NCI-H2196 treated with DMSO at 0.1 percent for 48 hours (cell line): ENCODE data around the gene QSER1.

Experiments used
- DNase-seq: peaks from one replicate; lab custom pipeline; 2025; ENCODE audit not compliant: unreplicated experiment; lab: John Stamatoyannopoulos, UW

QSER1 gene

GRCh38 chr11:32890843-32891656, 1.6 kb upstream of the QSER1 start:
- DNase-seq: no peak

DNA sequence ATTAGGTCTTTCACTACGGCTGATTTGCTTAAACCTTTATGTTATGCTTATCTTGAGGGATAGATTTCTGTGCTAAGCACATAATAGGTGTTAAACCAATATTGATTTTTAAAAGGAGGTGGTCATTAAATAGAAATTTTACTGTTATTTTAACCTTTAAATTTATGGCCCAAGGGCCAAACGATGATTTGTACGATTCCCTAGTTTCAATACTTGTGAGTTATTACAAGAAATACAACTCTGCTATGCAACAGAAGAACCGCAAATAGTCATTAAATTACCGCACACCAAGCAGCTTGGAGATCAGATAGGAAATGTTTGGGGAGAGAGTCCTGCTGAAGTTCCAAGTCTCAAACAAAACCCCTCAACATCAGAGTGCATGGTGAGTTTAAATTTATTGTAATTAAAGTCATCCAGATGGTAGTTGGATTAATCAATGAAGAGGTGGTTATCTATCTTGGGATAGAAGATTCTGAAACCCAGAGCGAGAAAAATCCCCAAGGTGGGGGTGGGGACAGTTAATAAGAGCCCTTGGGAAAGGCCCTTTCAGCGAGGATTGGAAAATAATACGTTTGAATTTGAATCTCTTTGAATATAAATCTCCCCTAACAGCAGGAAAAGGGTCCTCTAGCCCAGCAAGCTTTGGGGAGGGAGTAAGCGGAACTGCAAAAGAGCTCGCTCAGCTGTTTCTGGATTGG, 805 bp upstream of the QSER1 start:
- DNase-seq: no peak

DNA sequence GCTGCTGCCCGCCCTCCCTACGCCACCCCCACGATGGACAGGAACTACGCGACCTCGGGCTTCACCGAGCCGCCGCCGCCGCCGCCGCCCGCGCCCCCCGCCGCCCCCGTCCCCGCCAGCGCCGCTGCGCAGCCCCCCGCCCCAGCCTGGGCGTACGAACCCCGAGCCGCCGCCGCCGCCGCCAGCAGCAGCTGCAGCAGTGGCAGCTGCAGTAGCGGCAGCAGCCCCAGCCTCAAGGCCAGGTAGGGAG, 407 bp downstream of the QSER1 start:
- no peak for DNase-seq

GRCh38 chr11:32893343-32894148, 935 bp downstream of the QSER1 start:
- peak; percentile 38 for DNase-seq

- peak; percentile 84 for DNase-seq
These were observed 1.7 kb downstream of the QSER1 start for GRCh38 chr11:32894149-32894827.

DNA sequence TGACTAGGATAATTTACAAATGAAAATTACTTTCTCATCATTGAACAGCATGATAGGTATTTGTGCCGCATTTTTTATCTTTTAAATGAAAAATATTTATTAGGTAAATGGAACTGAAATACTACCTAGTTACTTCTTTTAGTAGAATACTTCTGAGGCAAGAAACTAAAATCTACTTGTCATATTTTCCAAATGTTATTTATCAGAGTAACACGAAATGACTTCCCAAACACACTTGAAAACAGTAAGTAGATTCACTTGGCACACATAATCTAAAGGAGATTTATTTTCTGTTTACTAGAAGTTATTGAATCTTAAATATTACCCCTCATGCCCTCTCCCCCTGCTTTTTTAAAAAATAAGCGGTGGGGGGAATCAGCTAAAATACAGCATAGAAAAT, 2.3 kb downstream of the QSER1 start:
- no peak for DNase-seq

GRCh38 chr11:32895471-32895870, 2.9 kb downstream of the QSER1 start:
- DNase-seq: no peak

DNA sequence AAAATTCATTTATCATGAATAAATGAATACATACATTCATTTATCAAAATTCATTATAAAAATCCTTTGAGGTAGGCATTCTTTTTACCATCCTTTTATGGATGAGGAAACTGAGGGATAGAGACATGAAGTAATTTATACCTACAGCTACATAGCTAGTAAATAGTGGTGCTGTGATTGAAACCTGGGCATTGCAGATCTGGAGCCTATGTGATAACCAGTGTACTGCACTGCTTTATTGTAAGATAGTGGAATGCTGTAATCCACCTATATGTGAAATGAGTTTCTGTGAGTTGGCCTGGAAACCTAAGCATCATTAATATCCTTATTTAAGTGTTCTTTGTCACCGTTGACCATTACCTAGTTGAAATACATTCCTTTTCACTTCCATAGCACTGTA, 4.5 kb downstream of the QSER1 start:
- no peak for DNase-seq

DNA sequence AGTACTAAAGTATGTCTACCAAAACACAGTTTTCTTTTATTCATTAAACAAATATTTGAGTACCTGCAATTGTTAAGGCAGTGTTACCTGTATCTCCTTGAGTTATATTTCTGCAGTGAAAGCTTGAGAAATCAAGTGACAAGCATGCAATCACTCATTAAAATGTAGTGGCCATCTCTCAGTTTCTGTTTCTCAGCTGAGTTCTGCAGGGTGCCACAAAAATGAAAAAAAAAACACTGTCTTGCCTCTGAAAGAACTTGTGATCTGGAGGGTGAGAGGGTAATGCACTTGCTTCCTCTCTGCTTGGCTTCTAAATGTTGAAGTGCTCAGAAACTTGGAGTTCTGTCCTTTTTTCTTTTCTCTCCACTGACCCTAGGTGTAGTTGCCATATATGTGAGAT, 6.8 kb downstream of the QSER1 start:
- DNase-seq: no peak

DNA sequence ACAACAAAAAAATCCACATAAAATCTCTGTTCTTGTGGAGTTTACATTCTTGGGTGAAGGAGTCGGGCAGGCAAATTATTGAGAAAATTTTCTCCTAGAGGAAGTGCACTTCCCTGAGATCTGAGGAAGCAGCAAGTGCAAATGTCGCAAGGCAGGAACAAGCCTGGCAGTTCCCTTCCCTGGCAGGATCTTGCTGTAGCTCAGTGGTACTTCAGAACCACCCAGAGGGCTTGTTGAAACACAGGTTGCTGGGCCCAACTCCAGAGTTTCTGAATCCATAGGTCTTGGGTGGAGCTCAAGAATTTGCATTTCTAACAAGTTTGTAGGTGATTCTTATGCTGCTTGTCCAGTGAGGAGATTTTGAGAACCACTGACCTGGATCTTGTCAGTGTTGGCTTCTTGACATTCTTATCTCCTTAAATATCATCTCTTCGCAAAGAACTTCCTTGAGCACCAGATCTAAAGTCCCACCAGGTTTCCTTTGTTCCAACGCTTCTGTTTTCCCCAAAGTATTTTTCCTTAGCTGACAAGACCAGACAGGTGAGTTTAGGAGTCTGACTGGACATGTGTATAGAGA, 9.6 kb downstream of the QSER1 start:
- DNase-seq: no peak

DNA sequence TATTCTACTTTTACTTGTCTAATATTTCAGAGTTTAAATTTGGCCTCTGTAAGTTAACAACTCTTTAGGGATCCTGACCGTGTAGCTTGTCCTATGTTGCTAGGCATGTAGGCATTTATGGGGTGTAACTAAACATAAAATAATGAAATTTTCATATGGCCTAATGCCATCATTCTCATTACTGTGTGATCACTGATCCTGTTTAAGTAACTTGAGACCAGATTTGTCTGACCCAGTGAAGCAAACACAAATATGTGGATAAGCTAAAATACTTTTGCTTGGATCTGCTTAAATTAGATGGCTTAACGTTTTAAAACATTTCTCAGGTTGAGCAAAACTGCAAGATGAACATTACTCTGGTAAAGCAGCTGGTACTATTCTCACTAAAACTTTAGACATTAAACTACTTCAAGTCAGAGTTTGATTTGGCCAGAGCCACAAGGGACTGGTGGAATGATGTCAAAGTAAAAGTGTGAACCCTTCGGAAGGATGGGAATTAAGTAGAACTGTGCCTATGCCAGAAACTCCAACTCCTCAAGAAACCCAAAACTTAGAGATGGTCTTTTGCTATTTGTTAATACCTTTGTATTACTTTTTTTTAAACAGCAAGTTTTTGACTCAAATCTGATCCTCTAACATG, 12.5 kb downstream of the QSER1 start:
- DNase-seq: no peak

- no peak for DNase-seq
These were observed 16.0 kb downstream of the QSER1 start for GRCh38 chr11:32908619-32909018.

DNA sequence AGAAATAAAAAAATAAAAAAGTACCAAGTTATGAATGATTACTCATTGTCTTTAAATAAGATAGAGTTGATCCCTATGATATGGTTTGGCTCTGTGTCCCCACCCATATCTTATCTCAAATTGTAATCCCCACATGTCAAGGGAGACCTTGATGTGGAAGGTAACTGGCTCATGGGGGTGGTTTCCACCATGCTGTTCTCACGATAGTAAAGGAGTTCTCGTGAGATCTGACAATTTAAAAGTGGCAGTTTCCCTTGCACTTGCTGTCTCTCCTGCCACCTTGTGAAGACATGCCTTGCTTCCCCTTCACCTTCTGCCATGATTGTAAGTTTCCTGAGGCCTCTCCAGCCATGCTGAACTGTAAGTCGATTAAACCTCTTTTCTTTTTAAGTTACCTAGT, 18.8 kb downstream of the QSER1 start:
- no peak for DNase-seq

- DNase-seq: no peak
These were observed 20.8 kb downstream of the QSER1 start for GRCh38 chr11:32913445-32913844.

DNA sequence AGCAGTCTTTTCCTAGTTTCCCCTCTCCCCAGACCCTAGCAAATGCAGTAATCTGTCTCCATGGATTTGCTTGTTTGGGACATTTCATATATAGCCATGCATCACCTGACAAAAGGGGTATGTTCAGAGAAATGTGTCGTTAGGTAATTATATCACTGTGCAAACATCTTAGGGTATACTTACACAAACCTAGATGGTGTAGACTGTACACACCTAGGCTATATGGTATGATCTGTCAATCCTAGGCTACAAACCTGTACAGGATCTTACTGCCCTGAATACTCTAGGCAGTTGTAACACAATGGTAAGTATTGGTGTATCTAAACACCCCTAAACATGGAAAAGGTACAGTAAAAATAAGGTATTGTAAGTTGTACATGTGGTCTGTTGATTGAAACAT, 23.8 kb downstream of the QSER1 start:
- DNase-seq: no peak

DNA sequence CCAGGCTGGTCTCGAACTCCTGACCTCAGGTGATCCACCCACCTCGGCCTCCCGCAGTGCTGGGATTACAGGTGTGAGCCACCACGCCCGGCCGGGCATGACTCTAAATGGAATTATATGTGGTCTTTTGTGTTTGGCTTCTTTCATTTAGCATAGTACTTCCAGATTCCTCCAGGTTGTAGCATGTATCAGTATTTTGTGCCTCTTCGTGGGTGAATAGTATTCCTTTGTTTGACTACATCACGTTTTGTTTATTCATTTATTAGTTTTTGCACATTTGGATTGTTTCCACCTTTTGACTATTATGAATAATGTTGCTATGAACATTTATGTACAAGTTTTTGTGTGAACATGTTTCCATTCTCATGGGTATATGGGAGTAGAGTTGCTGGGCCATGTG, 24.4 kb downstream of the QSER1 start:
- DNase-seq: no peak

DNA sequence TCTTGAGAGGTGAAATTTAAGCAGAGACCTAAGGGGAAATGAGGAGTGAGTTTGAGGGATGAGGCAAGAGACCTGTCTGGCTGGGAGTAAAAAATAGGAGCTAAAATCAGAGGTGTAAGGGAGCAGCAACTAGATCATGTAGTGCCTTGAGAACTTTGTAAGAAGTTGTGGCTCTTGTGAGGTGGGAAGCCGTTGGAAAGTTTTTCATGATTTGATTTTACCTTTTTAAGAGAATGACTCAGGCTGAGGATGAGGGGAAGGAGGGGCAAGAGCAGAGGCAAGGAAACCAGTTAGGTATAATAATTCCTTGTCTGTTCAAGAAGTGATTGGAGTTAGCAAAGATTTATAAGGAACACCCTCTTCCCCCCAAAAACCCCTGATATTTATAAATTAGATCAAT, 25.8 kb downstream of the QSER1 start:
- no peak for DNase-seq

- no peak for DNase-seq
These were observed 26.7 kb downstream of the QSER1 start for GRCh38 chr11:32919338-32919737.

DNA sequence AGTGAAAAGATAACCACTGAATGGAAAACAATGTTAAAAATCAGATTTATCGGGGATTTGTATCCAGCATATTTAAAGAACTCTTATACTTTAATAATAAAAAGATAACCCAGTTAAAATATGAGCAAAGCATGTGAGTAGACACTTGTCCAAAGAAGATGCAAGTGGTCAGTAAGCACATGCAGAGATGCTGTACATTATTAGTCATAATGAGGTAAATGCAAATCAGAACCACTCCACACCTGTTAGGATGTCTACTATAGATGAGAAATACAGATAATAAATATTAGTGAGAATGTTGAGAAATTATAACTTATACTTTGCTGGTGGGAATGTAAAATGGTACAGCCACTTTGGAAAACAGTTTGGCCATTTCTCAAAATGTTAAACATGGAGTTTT, 28.0 kb downstream of the QSER1 start:
- no peak for DNase-seq

DNA sequence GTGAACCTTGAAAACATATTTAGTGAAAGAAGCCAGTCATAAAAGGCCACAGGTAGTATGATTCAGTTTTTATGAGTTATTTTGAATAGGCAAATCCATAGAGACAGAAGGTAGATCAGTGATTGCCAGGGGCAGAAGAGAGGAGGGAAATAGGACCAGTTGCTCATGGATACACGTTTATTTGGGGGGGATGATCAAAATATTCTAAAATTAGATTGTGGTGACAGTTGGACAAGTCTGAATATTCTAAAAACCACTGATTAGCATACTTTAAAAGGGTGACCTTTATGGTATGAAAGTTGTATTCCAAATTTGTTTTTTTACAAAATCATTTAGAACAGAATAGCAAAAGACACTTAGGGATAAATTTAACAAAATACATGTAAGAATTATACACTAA, 28.6 kb downstream of the QSER1 start:
- DNase-seq: no peak

DNA sequence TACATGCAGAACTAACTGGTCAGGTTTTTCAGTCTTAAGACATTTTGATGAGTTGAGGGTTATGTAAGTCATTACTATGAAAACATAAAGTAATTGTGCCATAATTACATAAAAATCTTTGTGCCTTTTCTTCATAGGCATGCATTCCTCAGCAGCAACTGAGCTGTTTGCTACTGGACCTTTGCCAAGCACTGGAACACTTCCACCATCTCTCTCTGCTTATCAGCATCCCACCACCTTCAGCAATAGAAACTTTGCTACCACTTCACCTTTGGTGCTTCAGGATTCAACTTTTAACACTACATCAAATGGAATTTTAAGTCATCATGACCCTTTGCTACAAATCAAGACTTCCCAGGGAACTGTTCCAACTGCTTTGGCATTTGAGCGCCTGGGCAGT, 39.0 kb downstream of the QSER1 start:
- no peak for DNase-seq
